Right lobe of liver (tissue), 4 donors: ENCODE data around the gene ARL8B.

ENCODE experiments used
- POLR2A ChIP-seq: fragments of 450-650 bp; IDR thresholded peaks from one replicate; pipeline ENCODE4 v1.6.1; 2017; ENCODE audit warnings: antibody characterized with exemption, mild to moderate bottlenecking
- TF ChIP-seq, protein P1 (sequence below), 4 donors: fragments of 200-600 bp in 3 of 4; fragments of 450-650 bp in 1 of 4; IDR thresholded peaks; one replicate each; pipeline versions ENCODE4 v1.5.1 to v1.8.0; 2016 to 2022; ENCODE audit warnings: antibody characterized with exemption in 4 of 4, mild to moderate bottlenecking in 2 of 4
- donor health status: DM: no; HTN: no; CAD: no.
- donor health status: DM: no; HTN: no; CAD: no.
- donor health status: DM: no; HTN: yes; CAD: no.

DNA sequence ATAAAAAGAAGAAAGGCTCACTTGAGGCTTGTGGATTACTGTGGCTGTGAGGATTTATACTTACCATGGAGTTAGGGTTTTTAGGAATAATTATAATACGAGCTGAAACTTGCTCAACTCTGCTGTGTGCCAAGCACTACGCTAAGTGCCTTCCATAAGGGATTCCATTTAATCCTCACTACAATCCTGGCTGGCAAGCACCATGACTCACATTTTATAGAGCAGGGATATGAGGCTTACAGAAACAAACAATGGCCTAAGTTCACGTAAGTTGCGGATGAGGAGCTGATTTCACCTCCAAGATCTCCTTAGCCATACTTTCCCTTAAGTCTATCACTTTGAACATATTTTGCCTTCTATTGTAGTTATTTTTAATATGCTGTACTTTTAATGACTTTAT lies 43.9 kb upstream of the ARL8B start:
- TF ChIP-seq, protein P1, sequence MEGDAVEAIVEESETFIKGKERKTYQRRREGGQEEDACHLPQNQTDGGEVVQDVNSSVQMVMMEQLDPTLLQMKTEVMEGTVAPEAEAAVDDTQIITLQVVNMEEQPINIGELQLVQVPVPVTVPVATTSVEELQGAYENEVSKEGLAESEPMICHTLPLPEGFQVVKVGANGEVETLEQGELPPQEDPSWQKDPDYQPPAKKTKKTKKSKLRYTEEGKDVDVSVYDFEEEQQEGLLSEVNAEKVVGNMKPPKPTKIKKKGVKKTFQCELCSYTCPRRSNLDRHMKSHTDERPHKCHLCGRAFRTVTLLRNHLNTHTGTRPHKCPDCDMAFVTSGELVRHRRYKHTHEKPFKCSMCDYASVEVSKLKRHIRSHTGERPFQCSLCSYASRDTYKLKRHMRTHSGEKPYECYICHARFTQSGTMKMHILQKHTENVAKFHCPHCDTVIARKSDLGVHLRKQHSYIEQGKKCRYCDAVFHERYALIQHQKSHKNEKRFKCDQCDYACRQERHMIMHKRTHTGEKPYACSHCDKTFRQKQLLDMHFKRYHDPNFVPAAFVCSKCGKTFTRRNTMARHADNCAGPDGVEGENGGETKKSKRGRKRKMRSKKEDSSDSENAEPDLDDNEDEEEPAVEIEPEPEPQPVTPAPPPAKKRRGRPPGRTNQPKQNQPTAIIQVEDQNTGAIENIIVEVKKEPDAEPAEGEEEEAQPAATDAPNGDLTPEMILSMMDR (IDR thresholded peaks at IDR 0.05): no peak
- no peak for TF ChIP-seq POLR2A
